AG08395 (cell line): ENCODE results near the gene RNF207.
"Not testable (repeated sequence)": the region's sequence is repeated elsewhere in the genome, so short reads cannot be mapped to it uniquely, and the experiment has no call there.

ENCODE experiments used
- DNase-seq: peaks from one replicate; pipeline ENCODE4 v3.0.0; 2012; ENCODE audit warnings: mixed read lengths, low spot score

The RNF207 gene

GRCh38 chr1:6200188-6200809, 5.6 kb upstream of the RNF207 start:
- DNase-seq: no peak

DNA sequence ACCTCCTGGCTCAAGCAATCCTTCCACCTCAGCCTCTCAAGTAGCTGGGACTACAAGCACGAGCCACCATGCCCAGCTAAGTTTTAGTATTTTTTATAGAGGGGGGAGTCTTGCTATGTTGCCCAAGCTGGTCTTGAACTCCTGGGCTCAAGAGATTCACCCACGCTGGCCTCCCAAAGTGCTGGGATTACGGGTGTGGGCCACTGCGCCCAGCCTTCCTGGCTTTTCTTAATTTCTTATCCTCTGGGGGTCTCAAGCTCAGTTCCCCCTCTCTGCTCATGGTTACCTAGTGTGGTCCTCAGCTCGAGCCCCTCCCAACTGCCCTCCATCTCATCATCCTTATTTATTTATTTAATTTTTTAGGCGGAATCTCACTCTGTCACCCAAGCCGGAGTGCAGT, 3.7 kb upstream of the RNF207 start:
- DNase-seq: no peak

DNA sequence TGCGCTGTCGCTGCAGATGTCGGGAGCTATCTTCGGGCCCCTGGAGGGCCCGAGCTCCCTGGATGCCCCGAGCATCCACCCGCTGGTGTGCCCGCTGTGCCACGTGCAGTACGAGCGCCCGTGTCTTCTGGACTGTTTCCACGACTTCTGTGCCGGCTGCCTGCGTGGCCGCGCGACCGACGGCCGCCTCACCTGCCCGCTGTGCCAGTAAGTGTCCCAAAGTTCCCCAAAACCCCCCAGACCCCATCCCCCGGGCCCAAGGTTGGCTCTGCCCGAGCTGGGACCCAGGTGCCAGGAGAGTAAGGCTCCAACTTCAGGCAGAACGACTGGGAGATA, 569 bp downstream of the RNF207 start:
- DNase-seq: no peak

DNA sequence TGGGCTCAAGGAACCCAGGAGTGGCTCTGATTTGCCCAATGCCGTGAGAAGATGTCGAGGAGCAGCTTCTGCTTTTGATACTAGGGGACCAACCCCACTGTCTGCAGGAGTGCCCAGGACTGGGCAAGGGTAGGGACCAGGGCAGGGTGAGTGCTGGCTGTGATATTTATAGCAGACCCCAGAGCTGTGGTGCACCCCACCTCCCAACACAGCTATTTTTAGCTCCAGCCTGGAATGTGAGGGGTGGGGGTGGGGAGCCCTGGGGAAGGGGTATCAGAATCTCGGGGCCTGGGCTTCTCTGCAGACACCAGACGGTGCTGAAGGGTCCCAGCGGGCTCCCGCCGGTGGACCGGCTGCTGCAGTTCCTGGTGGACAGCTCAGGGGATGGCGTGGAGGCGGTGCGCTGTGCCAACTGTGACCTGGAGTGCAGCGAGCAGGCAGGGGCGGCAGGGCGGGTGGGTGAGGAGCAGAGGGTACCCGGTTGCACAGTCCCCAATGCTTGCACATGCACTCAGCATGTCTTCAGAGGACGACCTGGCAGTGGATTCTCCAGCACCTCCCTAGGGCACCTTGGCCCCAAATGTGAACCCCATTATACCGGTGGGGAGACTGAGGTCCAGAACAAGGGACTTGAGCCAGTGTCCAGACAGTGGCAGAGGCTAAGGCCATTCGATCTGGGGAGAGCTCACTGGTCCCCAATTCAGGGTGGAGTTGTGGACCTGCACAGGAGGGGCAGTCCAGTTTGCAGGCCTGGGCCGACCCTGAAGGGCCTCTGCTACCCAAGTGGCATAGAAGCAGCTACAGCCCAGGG, 1.4 kb downstream of the RNF207 start:
- no peak for DNase-seq

DNA sequence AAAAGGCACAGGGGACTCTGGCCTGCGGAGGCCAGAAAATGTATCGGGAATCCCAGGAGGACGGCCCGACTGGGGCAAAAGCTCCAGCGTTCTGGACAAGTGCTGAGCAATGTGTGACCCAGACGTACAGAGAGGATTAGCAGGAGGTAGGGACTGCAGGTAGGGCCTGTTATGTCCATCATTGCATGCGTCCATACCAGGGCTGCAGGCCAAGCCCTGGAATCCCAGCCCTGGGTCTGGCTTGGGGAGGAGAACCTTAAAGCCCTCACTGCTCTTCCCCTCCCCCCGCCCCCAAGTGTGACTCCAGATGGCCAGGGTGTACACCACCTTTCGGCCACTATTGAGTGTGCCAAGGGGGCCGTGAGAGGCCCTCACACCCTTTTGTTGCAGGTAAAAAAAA, 2.0 kb downstream of the RNF207 start:
- no peak for DNase-seq

DNA sequence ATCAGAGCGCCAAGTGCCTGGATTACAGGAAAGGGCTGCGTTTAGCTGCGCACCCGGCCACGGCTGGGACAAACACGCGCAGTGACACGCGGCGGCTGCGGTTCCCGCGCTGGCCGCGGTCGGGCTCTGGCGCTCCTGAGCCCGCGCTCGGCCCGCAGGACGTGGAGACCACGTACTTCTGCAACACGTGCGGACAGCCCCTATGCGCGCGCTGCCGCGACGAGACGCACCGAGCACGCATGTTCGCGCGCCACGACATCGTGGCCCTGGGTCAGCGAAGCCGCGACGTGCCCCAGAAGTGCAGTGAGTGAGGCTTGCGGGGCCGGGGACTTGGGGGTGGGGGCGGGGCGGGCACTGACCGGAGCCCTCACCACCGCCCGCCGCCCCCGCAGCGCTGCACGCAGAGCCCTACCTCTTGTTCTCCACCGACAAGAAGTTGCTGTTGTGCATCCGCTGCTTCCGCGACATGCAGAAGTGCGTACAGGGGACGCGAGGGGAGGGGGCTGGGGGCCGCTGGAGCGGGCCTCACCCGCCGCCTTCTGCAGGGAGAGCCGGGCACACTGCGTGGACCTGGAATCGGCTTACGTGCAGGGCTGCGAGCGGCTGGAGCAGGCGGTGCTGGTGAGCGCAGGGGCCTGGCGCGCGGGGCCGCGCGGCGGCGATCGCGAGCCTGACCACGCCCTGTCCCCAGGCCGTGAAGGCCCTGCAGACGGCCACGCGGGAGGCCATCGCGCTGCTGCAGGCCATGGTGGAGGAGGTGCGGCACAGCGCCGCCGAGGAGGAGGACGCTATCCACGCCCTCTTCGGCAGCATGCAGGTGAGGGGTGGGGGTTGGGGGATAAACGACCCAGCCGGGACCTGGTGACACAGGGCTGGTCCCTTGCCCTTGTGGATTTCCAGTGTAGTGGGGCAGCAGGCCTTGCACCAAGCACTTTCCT, 3.1 kb downstream of the RNF207 start:
- DNase-seq: peak; percentile 74

- DNase-seq: no peak
These were observed 4.0 kb downstream of the RNF207 start for GRCh38 chr1:6209661-6210580.

GRCh38 chr1:6210591-6211355, 4.9 kb downstream of the RNF207 start:
- DNase-seq: no peak

- DNase-seq: no peak
These were observed 5.8 kb downstream of the RNF207 start for GRCh38 chr1:6211731-6212130.

GRCh38 chr1:6212193-6212959, 6.5 kb downstream of the RNF207 start:
- DNase-seq: no peak

- DNase-seq: no peak
These were observed 12.7 kb downstream of the RNF207 start for GRCh38 chr1:6218375-6219164.

DNA sequence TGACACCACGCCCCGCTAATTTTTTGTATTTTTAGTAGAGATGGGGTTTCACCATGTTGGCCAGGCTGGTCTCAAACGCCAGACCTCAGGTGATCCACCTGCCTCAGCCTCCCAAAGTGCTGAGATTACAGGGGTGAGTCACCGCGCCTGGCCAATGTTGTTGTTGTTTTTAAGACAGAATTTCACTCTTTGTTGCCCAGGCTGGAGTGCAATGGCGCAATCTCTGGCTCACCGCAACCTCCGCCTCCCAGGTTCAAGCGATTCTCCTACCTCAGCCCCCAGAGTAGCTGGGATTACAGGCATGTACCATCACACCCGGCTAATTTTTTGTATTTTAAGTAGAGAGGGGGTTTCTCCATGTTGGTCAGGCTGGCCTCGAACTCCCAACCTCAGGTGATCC, 13.7 kb downstream of the RNF207 start:
- not testable (repeated sequence) for DNase-seq

DNA sequence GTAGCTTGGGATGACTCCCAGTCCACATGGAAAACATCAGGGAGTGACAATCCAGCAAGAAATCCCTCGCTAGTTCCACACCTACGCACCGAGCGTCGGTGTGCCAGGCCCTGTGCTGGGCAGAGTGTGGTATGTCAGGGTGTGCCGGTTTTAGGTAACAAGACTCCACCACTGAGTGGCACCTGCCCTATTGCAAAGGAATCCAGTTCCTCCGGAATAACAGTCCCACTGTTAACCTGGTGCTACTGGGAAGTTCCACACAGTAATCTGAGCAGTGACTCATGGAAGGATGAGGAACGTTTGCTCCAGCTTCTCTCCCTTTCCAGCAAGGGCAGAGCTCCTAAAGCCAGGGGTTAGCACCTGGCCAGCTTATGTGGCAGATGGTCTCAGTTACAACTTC, 14.3 kb downstream of the RNF207 start:
- no peak for DNase-seq

- DNase-seq: no peak
These were observed 15.4 kb downstream of the RNF207 start for GRCh38 chr1:6221210-6221784.

- no peak for DNase-seq
These were observed 16.7 kb downstream of the RNF207 start for GRCh38 chr1:6222636-6223035.

GRCh38 chr1:6223617-6224016, 17.7 kb downstream of the RNF207 start:
- no peak for DNase-seq

DNA sequence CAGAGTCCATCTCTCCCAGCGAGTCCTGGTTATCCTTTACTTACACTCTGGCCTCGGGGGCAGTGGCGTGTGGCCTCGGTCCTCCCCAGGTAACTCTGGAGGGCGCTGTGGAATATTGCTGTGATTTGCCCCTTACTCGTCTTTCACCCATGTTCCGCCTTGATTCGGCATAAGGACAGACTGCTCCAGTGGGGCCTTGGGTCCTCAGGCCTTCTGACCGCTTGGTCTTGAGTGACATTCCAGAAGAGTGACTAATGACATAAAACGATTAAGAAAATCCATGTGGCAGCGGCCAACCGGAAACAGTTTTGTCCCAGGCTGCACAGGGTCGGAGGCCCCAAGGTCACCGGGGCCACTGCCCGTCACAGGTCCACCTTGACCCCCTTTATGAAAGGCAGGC, 18.8 kb downstream of the RNF207 start:
- DNase-seq: no peak

DNA sequence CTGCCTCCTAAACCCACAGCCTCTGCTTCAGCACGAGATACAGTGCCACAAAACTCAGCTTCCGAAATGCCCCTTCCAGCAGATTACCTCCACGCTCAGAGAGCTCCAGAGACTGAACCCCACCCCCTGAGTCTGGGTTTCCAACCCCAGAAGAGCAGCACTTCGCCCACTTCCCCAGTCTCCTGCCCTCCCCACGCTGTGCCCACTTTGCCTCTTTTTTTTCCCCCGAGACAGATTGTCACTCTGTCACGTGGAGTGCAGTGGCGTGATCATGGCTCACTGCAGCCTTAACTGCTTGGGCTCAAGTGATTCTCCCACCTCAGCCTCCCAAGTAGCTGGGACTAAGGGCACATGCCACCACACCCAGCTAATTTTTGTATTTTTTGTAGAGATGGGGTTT, 19.7 kb downstream of the RNF207 start:
- no peak for DNase-seq

DNA sequence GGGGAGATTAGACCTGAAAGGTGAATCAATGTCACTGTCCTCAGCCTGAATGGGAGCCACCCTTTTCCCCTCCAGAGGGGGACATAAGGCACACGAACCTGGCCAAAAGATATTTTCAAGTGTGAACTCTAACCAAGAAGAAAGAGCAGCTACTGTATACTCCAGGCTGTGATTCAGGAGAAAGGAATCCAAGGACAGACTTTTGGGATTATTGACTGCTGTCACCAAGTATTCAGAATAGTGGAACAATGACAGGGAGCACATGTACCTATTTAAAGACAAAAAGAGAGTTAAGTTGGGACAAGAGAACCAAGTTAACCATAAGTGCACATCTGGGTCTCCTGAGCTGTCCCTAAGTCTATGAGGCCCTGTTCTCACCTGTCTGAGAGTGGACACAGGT, 27.5 kb downstream of the RNF207 start:
- no peak for DNase-seq
